ENCODE results near the gene RAD51B. TPM values are rescaled to one million over a fixed set of nuclear protein-coding genes. Genes with fewer than 3 reads are reported as not detected.

RAD51B gene
- polyA plus RNA-seq, 1 donor (not counting 4 experiments of a cell fraction or from before 2014, with no cell fraction given): 13.3 TPM

DNA sequence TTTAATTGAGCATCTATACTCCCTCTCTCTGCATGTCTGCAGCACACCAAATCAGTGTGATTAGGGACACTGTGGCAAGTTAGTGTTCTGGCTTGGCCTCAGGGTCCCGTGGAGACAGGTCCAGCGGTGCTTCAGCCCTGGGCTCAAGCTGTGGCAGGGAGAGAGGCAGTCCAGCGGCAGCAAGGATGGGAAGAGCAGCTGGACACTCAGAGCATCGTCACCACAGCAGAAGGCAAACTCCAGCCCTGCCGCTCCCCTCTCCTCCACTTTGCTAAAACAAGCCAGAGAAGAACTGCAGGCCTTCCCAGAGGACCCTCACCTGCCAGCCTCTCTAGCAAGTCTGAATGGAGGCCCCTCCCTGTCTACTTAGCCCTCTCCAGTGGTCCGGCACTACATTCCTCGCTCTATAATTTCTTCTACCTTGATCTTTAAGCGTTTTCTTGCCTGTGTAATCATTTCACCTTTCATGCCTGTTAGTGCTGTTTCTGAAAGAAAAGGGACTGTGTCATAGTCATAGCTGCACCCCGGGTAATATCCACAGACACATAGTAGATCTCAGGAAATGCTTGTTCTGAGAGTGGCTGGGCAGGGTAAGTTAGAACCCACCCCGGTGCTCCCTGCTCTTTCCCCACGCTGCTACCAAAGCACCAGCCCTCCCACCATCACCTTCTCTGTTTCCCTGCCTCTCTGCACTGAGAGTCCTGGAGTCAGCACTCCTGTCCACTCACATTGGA lies 951.1 kb downstream of the RAD51B start:
- TF ChIP-seq EZH2 (IDR thresholded peaks at IDR 0.05; ENCODE audit: low read length): no peak
- TF ChIP-seq, protein P1, sequence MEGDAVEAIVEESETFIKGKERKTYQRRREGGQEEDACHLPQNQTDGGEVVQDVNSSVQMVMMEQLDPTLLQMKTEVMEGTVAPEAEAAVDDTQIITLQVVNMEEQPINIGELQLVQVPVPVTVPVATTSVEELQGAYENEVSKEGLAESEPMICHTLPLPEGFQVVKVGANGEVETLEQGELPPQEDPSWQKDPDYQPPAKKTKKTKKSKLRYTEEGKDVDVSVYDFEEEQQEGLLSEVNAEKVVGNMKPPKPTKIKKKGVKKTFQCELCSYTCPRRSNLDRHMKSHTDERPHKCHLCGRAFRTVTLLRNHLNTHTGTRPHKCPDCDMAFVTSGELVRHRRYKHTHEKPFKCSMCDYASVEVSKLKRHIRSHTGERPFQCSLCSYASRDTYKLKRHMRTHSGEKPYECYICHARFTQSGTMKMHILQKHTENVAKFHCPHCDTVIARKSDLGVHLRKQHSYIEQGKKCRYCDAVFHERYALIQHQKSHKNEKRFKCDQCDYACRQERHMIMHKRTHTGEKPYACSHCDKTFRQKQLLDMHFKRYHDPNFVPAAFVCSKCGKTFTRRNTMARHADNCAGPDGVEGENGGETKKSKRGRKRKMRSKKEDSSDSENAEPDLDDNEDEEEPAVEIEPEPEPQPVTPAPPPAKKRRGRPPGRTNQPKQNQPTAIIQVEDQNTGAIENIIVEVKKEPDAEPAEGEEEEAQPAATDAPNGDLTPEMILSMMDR (optimal IDR thresholded peaks at IDR 0.05 in 1 of 3, IDR thresholded peaks at IDR 0.05 in 1 of 3, conservative IDR thresholded peaks at IDR 0.05 in 1 of 3; ENCODE audit: extremely low read depth in 1 of 3, insufficient read depth in 2 of 3, low read length in 3 of 3): no peak
- Histone ChIP-seq H3K27me3 (ENCODE audit: control insufficient read depth, extremely low read depth, insufficient read depth, low read length) (no peaks in the 10 kb centered on the region), H3K4me1 (ENCODE audit: control insufficient read depth, extremely low read depth, insufficient read depth, low read length) (peaks cover 9% of the 10 kb centered on the region), H3K9me1 (ENCODE audit: control insufficient read depth, extremely low read depth, insufficient read depth, low read length) (no peaks in the 10 kb centered on the region), H3K27ac (ENCODE audit: control insufficient read depth, insufficient read depth, low read length) (no peak overlapping the region), H3K36me3 (ENCODE audit: control insufficient read depth in 2 of 2, extremely low read depth in 1 of 2, insufficient read depth in 2 of 2, low read length in 2 of 2) (no peaks in the 10 kb centered on the region), H3K9ac (ENCODE audit: control insufficient read depth, extremely low read depth, insufficient read depth, low read length) (no peak overlapping the region), H3K4me2 (ENCODE audit: control insufficient read depth, extremely low read depth, insufficient read depth, low read depth, low read length) (no peak overlapping the region), H4K20me1 (ENCODE audit: control insufficient read depth, extremely low read depth, insufficient read depth, low read length) (no peaks in the 10 kb centered on the region), H3K9me3 (ENCODE audit: control insufficient read depth, low read depth, low read length) (no peaks in the 10 kb centered on the region), H3K4me3 (ENCODE audit: control insufficient read depth in 2 of 3, extremely low read depth in 1 of 3, insufficient read depth in 2 of 3, low read depth in 1 of 3, low read length in 3 of 3) (no peak overlapping the region), H2AFZ (ENCODE audit: control insufficient read depth, low read length) (no peak overlapping the region), H3K79me2 (ENCODE audit: control insufficient read depth, insufficient read depth, low read length) (no peaks in the 10 kb centered on the region)
- DNase-seq (ENCODE audit: low read depth, low spot score): no peak
- no peak for FAIRE-seq
- dilution Hi-C loops (cut with MboI; ENCODE audit: extremely low pct_ligation_motif_present, low sequenced_read_pairs): no loop called here

DNA sequence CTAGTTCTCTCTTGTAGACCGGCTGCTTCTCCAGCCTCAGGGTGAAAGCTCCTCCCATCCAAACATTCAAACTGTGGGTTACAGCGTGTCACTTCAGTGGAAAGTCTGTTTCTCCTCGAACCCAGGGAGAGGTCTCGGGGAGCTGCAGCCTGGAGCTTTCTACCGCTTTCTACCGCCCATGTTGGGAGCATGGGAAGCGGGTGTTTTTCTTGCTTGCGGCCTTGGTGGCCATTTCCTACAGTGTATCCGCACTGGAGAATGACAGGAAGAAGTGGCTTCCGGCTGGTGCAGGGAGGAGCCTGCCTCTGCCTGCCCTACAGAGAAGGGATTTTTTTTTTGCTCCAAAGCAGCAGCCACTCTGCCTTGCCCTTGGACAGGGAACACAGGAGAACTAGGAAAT lies 952.1 kb downstream of the RAD51B start:
- FAIRE-seq: no peak
- dilution Hi-C loops (cut with MboI; ENCODE audit: extremely low pct_ligation_motif_present, low sequenced_read_pairs): no loop called here
- peaks cover 9% of the 10 kb centered on the region for H3K4me1 ChIP-seq (ENCODE audit: control insufficient read depth, extremely low read depth, insufficient read depth, low read length)

More for the DNA sequence above, 952.1 kb downstream of the RAD51B start:
- no peak overlapping the region for H3K9ac ChIP-seq (ENCODE audit: control insufficient read depth, extremely low read depth, insufficient read depth, low read length)
- no peaks in the 10 kb centered on the region for H3K9me3 ChIP-seq (ENCODE audit: control insufficient read depth, low read depth, low read length)
- no peaks in the 10 kb centered on the region for H3K27me3 ChIP-seq (ENCODE audit: control insufficient read depth, extremely low read depth, insufficient read depth, low read length)
- H4K20me1 ChIP-seq (ENCODE audit: control insufficient read depth, extremely low read depth, insufficient read depth, low read length): no peaks in the 10 kb centered on the region
- no peak overlapping the region for H3K27ac ChIP-seq (ENCODE audit: control insufficient read depth, insufficient read depth, low read length)
- H3K9me1 ChIP-seq (ENCODE audit: control insufficient read depth, extremely low read depth, insufficient read depth, low read length): no peaks in the 10 kb centered on the region
- no peak for TF ChIP-seq EZH2 (IDR thresholded peaks at IDR 0.05; ENCODE audit: low read length)
- TF ChIP-seq, protein P1 (optimal IDR thresholded peaks at IDR 0.05 in 1 of 3, IDR thresholded peaks at IDR 0.05 in 1 of 3, conservative IDR thresholded peaks at IDR 0.05 in 1 of 3; ENCODE audit: extremely low read depth in 1 of 3, insufficient read depth in 2 of 3, low read length in 3 of 3): no peak
- H3K4me3 ChIP-seq (ENCODE audit: control insufficient read depth in 2 of 3, extremely low read depth in 1 of 3, insufficient read depth in 2 of 3, low read depth in 1 of 3, low read length in 3 of 3): no peak overlapping the region
- H3K36me3 ChIP-seq (ENCODE audit: control insufficient read depth in 2 of 2, extremely low read depth in 1 of 2, insufficient read depth in 2 of 2, low read length in 2 of 2): no peaks in the 10 kb centered on the region
- DNase-seq (ENCODE audit: low read depth, low spot score): no peak
- no peaks in the 10 kb centered on the region for H3K79me2 ChIP-seq (ENCODE audit: control insufficient read depth, insufficient read depth, low read length)
- H2AFZ ChIP-seq (ENCODE audit: control insufficient read depth, low read length): peak overlapping the region; percentile 37
- no peak overlapping the region for H3K4me2 ChIP-seq (ENCODE audit: control insufficient read depth, extremely low read depth, insufficient read depth, low read depth, low read length)

Data from keratinocyte (primary cell).